Kidney (tissue), 14 donors: Measurements from ENCODE around the gene ASCC3. TPM values are rescaled to one million over a fixed set of nuclear protein-coding genes. Genes with fewer than 3 reads are reported as not detected.
"Not testable (repeated sequence)": the region's sequence is repeated elsewhere in the genome, so short reads cannot be mapped to it uniquely, and the experiment has no call there.

ENCODE experiments used
- DNase-seq, 5 donors: peaks; one replicate each; pipeline ENCODE4 v3.0.0-alpha.2; 2013 to 2020
- FAIRE-seq: peaks from 2 replicates; lab custom pipeline; 2012; peaks lifted over from hg19 to GRCh38; lab: Jason Lieb, UNC
- H3K27ac ChIP-seq, 2 donors: one replicate each; pipeline ENCODE4 v1.7.0; 2013; ENCODE audit warnings: low read depth in 2 of 2, low read length in 2 of 2, inconsistent platforms in 1 of 2
- H3K27me3 ChIP-seq: one replicate; pipeline ENCODE4 v1.7.1; 2013; ENCODE audit warnings: low read length, inconsistent platforms; ENCODE audit not compliant: control insufficient read depth, insufficient read depth
- H3K36me3 ChIP-seq, 3 donors: one replicate each; pipeline versions ENCODE4 v1.7.0 to v1.7.1; 2013; ENCODE audit warnings: low read length in 3 of 3, control low read depth in 1 of 3, inconsistent platforms in 1 of 3; ENCODE audit not compliant: insufficient read depth in 3 of 3, control insufficient read depth in 2 of 3
- H3K4me1 ChIP-seq, 3 donors: one replicate each; pipeline versions ENCODE4 v1.7.0 to v1.7.1; 2013; ENCODE audit warnings: low read length in 3 of 3, inconsistent platforms in 1 of 3, low read depth in 1 of 3; ENCODE audit not compliant: control insufficient read depth in 2 of 3, insufficient read depth in 2 of 3
- H3K4me3 ChIP-seq, 3 donors: one replicate each; pipeline versions ENCODE4 v1.7.0 to v1.8.1; 2013; ENCODE audit warnings: low read length in 3 of 3, control low read depth in 1 of 3, inconsistent platforms in 1 of 3
- H3K9ac ChIP-seq, 3 donors: one replicate each; pipeline versions ENCODE4 v1.7.0 to v1.7.1; 2013; ENCODE audit warnings: low read length in 3 of 3, control low read depth in 1 of 3, inconsistent platforms in 1 of 3
- H3K9me3 ChIP-seq, 3 donors: one replicate each; pipeline versions ENCODE4 v1.7.0 to v1.7.1; 2013; ENCODE audit warnings: low read length in 3 of 3, control low read depth in 1 of 3, inconsistent platforms in 1 of 3; ENCODE audit not compliant: control insufficient read depth in 2 of 3, insufficient read depth in 1 of 3
- CTCF ChIP-seq: IDR thresholded peaks from 3 replicates; pipeline ENCODE4 v1.5.1; 2012; ENCODE audit warnings: mild to moderate bottlenecking, moderate library complexity, borderline replicate concordance; ENCODE audit not compliant: insufficient read depth; ENCODE audit errors: extremely low read depth
- intact Hi-C: fragments of 100-400 bp; cut with DNase I; formaldehyde crosslinking; loops from one replicate; pipeline ENCODE4 v1.11.1; 2022
- polyA plus RNA-seq: library from polyadenylated mRNA; stranded (reverse); fragments of 350-450 nt; fragmentation: Illumina TruSeq; extraction: RNeasy Lipid Tissue Mini Kit (QIAGEN cat#74804); gene quantifications from one replicate; pipeline ENCODE4 v1.2.3, GENCODE V29; 2014; ENCODE audit warnings: low read depth, low replicate concordance; ENCODE audit not compliant: insufficient read depth
- total RNA-seq: library from RNA; stranded (reverse); fragmentation: NEBNext Ultra II Directional; extraction: Animal tissue kit (Norgen Biotek cat#: 25700); gene quantifications from one replicate; pipeline ENCODE4 v1.2.1, GENCODE V29; 2021
- donor health status: control.
- donor health status: control.
- donor health status: control.
- donor health status: control.
- donor health status: control.
- donor health status: DM: yes; HTN: yes; CAD: no.
- donor health status: Normal renal cell carcinoma (clear cell type).

ASCC3 gene
- total and polyA plus RNA-seq, 2 donors from 2014 or later: 7.7 to 31.7 TPM

- peak in 2 of 5 donors; percentile 33 to 50 for DNase-seq
These were observed 223.3 kb downstream of the ASCC3 start for GRCh38 chr6:100657678-100658330.

GRCh38 chr6:100641147-100641546 lies 240.0 kb downstream of the ASCC3 start:
- H3K4me1 ChIP-seq, FAIRE-seq, DNase-seq, H3K9ac ChIP-seq, H3K9me3 ChIP-seq, H3K27ac ChIP-seq, H3K36me3 ChIP-seq, H3K27me3 ChIP-seq, intact Hi-C loops, H3K4me3 ChIP-seq: not testable (repeated sequence)

More at GRCh38 chr6:100657678-100658330, 223.3 kb downstream of the ASCC3 start:
- Histone ChIP-seq H3K4me3 (no peak overlapping the region), H3K9me3 (no peaks in the 10 kb centered on the region), H3K36me3 (no peaks in the 10 kb centered on the region), H3K9ac (no peak overlapping the region), H3K27ac (no peak overlapping the region), H3K27me3 (no peaks in the 10 kb centered on the region), H3K4me1 (no peaks in the 10 kb centered on the region)
- intact Hi-C loops: no loop called here
- peak; percentile 62 for TF ChIP-seq CTCF
- FAIRE-seq: peak; percentile 60

- Histone ChIP-seq H3K9ac (no peak overlapping the region), H3K27ac (no peak overlapping the region), H3K9me3 (no peaks in the 10 kb centered on the region), H3K36me3 (peaks cover 0 to 6% (median 4%) of the 10 kb centered on the region in 3 donors), H3K4me3 (no peak overlapping the region), H3K27me3 (no peaks in the 10 kb centered on the region), H3K4me1 (no peaks in the 10 kb centered on the region)
- FAIRE-seq: no peak
- DNase-seq: peak in 2 of 5 donors; percentile 5 to 11
- intact Hi-C loops: no loop called here
- TF ChIP-seq CTCF: no peak
These were observed 247.9 kb downstream of the ASCC3 start for GRCh38 chr6:100633096-100633777.

- no peak overlapping the region for H3K4me3 ChIP-seq
- H3K4me1 ChIP-seq: no peaks in the 10 kb centered on the region
- TF ChIP-seq CTCF: no peak
- H3K27ac ChIP-seq: no peak overlapping the region
- H3K9me3 ChIP-seq: no peaks in the 10 kb centered on the region
- intact Hi-C loops: no loop called here
- no peak overlapping the region for H3K9ac ChIP-seq
- no peak for DNase-seq
- H3K36me3 ChIP-seq: no peaks in the 10 kb centered on the region
- no peaks in the 10 kb centered on the region for H3K27me3 ChIP-seq
- peak; percentile 52 for FAIRE-seq
These were observed 250.6 kb downstream of the ASCC3 start for GRCh38 chr6:100630536-100630935.
